DOHH2 (cell line): ENCODE results near the gene PPHLN1.
A peak's percentile ranks its signal among the peaks of the same experiment; 100 is the strongest.

ENCODE experiments used
- H3F3A ChIP-seq: fragments of 200-600 bp; sonication (generic), shearing (Covaris generic); 2 replicates; pipeline ENCODE4 v1.6.0; 2016; ENCODE audit warnings: antibody characterized with exemption, mild to moderate bottlenecking; ENCODE audit not compliant: control insufficient read depth, insufficient read depth
- H3K27ac ChIP-seq: fragments of 200-600 bp; sonication (generic); 2 replicates; pipeline ENCODE4 v1.5.1; 2014; ENCODE audit warnings: low read depth, mild to moderate bottlenecking, low read length, moderate library complexity
- H3K27me3 ChIP-seq: fragments of 200-600 bp; sonication (generic); 2 replicates; pipeline ENCODE4 v1.6.1; 2014; ENCODE audit warnings: mild to moderate bottlenecking, low read length, mixed read lengths; ENCODE audit not compliant: control insufficient read depth
- H3K36me3 ChIP-seq: fragments of 200-600 bp; sonication (generic); 2 replicates; pipeline ENCODE4 v1.6.1; 2014; ENCODE audit warnings: mild to moderate bottlenecking, low read length, moderate library complexity, mixed read lengths; ENCODE audit not compliant: control insufficient read depth
- H3K4me1 ChIP-seq: fragments of 200-600 bp; sonication (generic); 2 replicates; pipeline ENCODE4 v1.6.1; 2014; ENCODE audit warnings: mild to moderate bottlenecking, low read length, mixed read lengths; ENCODE audit not compliant: control insufficient read depth
- H3K4me2 ChIP-seq: fragments of 200-600 bp; sonication (generic); 2 replicates; pipeline ENCODE4 v1.6.0; 2014; ENCODE audit warnings: mild to moderate bottlenecking, low read length, moderate library complexity
- H3K4me3 ChIP-seq: fragments of 200-600 bp; sonication (generic); 2 replicates; pipeline ENCODE4 v1.5.1; 2014; ENCODE audit warnings: mild to moderate bottlenecking, low read length, mixed read lengths
- H3K79me2 ChIP-seq: fragments of 200-600 bp; sonication (generic); 2 replicates; pipeline ENCODE4 v1.6.1; 2014; ENCODE audit warnings: mild to moderate bottlenecking, low read length, mixed read lengths; ENCODE audit not compliant: control insufficient read depth
- H3K9me2 ChIP-seq: fragments of 200-600 bp; sonication (generic); replicated peaks from 2 replicates; pipeline ENCODE4 v1.6.1; 2014; ENCODE audit warnings: mild to moderate bottlenecking, low read length, mixed read lengths; ENCODE audit not compliant: control insufficient read depth
- H3K9me3 ChIP-seq: fragments of 200-600 bp; sonication (generic); 2 replicates; pipeline ENCODE4 v1.6.1; 2014; ENCODE audit warnings: antibody characterized with exemption, low read length, mixed read lengths; ENCODE audit not compliant: control insufficient read depth, insufficient read depth
- H4K20me1 ChIP-seq: fragments of 200-600 bp; sonication (generic); 2 replicates; pipeline ENCODE4 v1.6.0; 2014; ENCODE audit warnings: low read depth, mild to moderate bottlenecking, antibody characterized with exemption, low read length, moderate library complexity; ENCODE audit not compliant: control insufficient read depth, insufficient read depth
- CTCF ChIP-seq: fragments of 200-600 bp; sonication (generic); IDR thresholded peaks from one replicate; pipeline ENCODE4 v1.5.1; 2014; ENCODE audit warnings: antibody characterized with exemption, mild to moderate bottlenecking, low read depth, low read length; ENCODE audit not compliant: poor library complexity, severe bottlenecking
- EZH2phosphoT487 ChIP-seq: fragments of 200-600 bp; sonication (generic); IDR thresholded peaks from 2 replicates; pipeline ENCODE4 v1.6.1; 2017; ENCODE audit warnings: borderline replicate concordance, mild to moderate bottlenecking, antibody characterized with exemption, low read length, moderate library complexity, mixed read lengths

The PPHLN1 gene

GRCh38 chr12:42288544-42288943 is 37.4 kb upstream of the PPHLN1 start:
- H3K4me2 ChIP-seq: no peak overlapping the region
- no peaks in the 10 kb centered on the region for H3K36me3 ChIP-seq
- TF ChIP-seq CTCF (no peak), EZH2phosphoT487 (no peak)
- no peak overlapping the region for H3K4me3 ChIP-seq
- H3K4me1 ChIP-seq: no peaks in the 10 kb centered on the region
- no peaks in the 10 kb centered on the region for H3K9me2 ChIP-seq
- no peaks in the 10 kb centered on the region for H4K20me1 ChIP-seq
- no peaks in the 10 kb centered on the region for H3F3A ChIP-seq
- no peak overlapping the region for H3K27ac ChIP-seq
- H3K79me2 ChIP-seq: no peaks in the 10 kb centered on the region
- H3K9me3 ChIP-seq: no peaks in the 10 kb centered on the region
- peaks cover 5% of the 10 kb centered on the region; the same call in 1 of the 2 replicates for H3K27me3 ChIP-seq

DNA sequence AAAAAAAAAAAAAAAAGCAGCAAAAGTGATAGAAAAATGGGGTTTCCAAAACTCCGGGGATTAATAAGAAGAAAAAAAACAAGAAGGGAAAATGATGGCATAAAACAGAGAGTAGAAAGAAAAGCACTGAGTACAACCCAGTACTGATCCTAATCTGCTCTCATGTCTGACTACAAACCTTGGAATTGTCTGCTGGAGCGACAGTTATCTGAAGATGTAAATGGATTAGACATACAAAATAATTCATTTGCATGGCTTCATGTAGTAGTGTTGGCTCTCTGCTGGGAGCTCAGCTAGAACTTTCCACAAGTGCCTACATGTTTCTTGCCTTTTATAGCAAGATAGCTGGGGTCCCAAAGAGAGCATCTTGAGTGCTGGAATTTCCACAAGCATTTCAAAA is 34.3 kb upstream of the PPHLN1 start:
- Histone ChIP-seq H3K27me3 (peaks cover 5% of the 10 kb centered on the region; the same call in 1 of the 2 replicates), H3K9me3 (no peaks in the 10 kb centered on the region), H3K4me1 (no peaks in the 10 kb centered on the region), H3K9me2 (no peaks in the 10 kb centered on the region), H3K4me3 (no peak overlapping the region), H3K36me3 (no peaks in the 10 kb centered on the region), H3K27ac (no peak overlapping the region), H4K20me1 (no peaks in the 10 kb centered on the region), H3K4me2 (no peak overlapping the region), H3F3A (no peaks in the 10 kb centered on the region), H3K79me2 (no peaks in the 10 kb centered on the region)
- no peak for TF ChIP-seq CTCF
- TF ChIP-seq EZH2phosphoT487: no peak

DNA sequence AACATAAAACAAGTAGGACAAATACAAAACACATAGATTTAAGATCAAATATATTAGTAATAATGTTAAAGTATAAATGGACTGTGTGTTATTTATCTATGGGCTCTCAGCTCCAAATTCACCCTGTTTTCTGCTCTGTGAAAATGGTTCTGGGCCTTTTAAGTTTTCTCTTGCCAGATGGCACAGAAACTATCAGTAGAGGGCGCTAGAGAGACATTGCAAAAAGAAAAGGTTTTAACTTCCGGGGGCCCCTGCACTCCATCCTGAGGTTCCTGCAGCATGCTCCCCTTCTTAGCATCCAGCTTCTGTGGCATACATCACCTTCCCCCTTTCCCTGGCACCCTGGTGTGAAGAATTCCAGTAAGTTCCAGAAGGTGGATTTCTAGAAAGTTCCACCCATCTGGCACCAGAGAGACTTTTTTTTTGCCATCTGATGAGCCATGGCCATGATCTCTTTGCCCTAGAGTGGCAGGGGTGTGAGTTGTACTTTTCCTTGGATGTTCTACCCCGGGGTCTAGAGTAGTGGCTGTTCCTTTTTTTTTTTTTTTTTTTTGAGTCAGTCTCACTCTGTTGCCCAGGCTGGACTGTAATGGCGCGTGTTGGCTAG is 29.4 kb upstream of the PPHLN1 start:
- TF ChIP-seq EZH2phosphoT487 (no peak), CTCF (peak; percentile 83)

More for the DNA sequence above, 29.4 kb upstream of the PPHLN1 start:
- no peaks in the 10 kb centered on the region for H3K79me2 ChIP-seq
- H3K4me3 ChIP-seq: no peak overlapping the region
- H3K4me2 ChIP-seq: no peak overlapping the region
- no peaks in the 10 kb centered on the region for H3K9me2 ChIP-seq
- H3K4me1 ChIP-seq: peaks cover 16% of the 10 kb centered on the region
- peaks cover 6% of the 10 kb centered on the region for H3K27me3 ChIP-seq
- no peaks in the 10 kb centered on the region for H3F3A ChIP-seq
- no peaks in the 10 kb centered on the region for H3K9me3 ChIP-seq
- H3K27ac ChIP-seq: no peak overlapping the region
- H4K20me1 ChIP-seq: no peaks in the 10 kb centered on the region
- H3K36me3 ChIP-seq: no peaks in the 10 kb centered on the region
